ENCODE data around the gene IGFALS. TPM values are rescaled to one million over a fixed set of nuclear protein-coding genes. Genes with fewer than 3 reads are reported as not detected.

Gene IGFALS
- total and polyA plus RNA-seq, 2 of the 4 experiments (the other 2 are of a cell fraction) = not detected

DNA sequence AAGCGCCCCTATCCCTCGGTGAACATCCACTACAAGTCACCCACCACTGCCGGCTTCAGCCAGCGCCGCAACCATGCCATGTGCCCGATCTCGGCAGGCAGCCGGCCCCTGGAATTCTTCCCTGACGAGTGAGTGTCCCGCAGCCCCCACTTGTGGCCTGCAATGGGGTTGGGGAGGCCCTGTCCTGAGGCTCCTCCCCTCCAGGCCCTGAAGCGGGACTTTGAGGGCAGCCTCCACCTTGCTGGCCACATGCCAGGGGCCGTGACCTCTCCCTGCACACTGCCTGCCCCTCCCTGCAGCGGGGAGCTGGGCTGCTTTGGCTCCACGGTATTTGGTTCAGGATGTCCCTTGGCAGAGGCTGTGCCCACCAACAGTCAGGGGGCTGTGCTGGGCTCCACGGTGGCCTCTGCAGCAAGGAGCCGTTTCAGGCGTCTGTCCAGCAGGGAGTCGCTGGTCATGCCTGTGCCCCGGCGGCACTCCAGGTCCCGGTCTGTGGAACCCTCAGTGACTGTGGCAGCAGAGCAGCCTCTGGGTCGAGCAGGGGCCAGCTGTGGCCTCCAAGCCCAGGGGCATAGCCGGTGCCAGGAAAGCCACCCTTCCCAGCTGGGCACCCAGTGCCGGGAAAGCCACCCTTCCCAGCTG, 30.5 kb downstream of the IGFALS start:
- no peak overlapping the region for H2AK5ac ChIP-seq (ENCODE audit: low read depth, low read length)
- no peak for TF ChIP-seq NFE2L2 (IDR thresholded peaks at IDR 0.05; ENCODE audit: low read depth, low read length)
- TF ChIP-seq POLR2A (IDR thresholded peaks at IDR 0.05; ENCODE audit: low read depth, low read length) = no peak
- TF ChIP-seq, protein P1, sequence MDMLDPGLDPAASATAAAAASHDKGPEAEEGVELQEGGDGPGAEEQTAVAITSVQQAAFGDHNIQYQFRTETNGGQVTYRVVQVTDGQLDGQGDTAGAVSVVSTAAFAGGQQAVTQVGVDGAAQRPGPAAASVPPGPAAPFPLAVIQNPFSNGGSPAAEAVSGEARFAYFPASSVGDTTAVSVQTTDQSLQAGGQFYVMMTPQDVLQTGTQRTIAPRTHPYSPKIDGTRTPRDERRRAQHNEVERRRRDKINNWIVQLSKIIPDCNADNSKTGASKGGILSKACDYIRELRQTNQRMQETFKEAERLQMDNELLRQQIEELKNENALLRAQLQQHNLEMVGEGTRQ (IDR thresholded peaks at IDR 0.05; ENCODE audit: low read depth, low read length) = no peak
- no peak for TF ChIP-seq MXI1 (IDR thresholded peaks at IDR 0.05; ENCODE audit: borderline replicate concordance, low read depth, low read length)
- TF ChIP-seq CEBPB (IDR thresholded peaks at IDR 0.05; ENCODE audit: low read depth, low read length) = no peak
- TF ChIP-seq CHD1 (IDR thresholded peaks at IDR 0.05; ENCODE audit: low read depth, low read length) = no peak
- TF ChIP-seq RAD21 (IDR thresholded peaks at IDR 0.05; ENCODE audit: low read length) = no peak
- TF ChIP-seq FOS (IDR thresholded peaks at IDR 0.05; ENCODE audit: low read depth, low read length) = no peak
- no peak for TF ChIP-seq RCOR1 (IDR thresholded peaks at IDR 0.05; ENCODE audit: insufficient replicate concordance, low read length)
- no peak for TF ChIP-seq MAFK (IDR thresholded peaks at IDR 0.05; ENCODE audit: low read depth, low read length)
- H3K9me3 ChIP-seq (ENCODE audit: control insufficient read depth, insufficient read depth, low read length) = no peaks in the 10 kb centered on the region
- H2AFZ ChIP-seq (replicated peaks; ENCODE audit: low read length, poor library complexity) = no peak overlapping the region
- no peaks in the 10 kb centered on the region for H3K27me3 ChIP-seq (ENCODE audit: control insufficient read depth, insufficient read depth, low read length)
- H3K79me1 ChIP-seq (ENCODE audit: low read depth in 1 of 2, low read length in 2 of 2) = no peaks in the 10 kb centered on the region
- dilution Hi-C loops (cut with HindIII; ENCODE audit: low sequenced_read_pairs, unreplicated experiment) = no loop called here
- H2BK20ac ChIP-seq (ENCODE audit: low read depth, low read length) = no peak overlapping the region
- no peak overlapping the region for H3K4me2 ChIP-seq (ENCODE audit: low read depth, low read length)
- no peak overlapping the region for H3K4ac ChIP-seq (ENCODE audit: low read depth, low read length)
- H4K8ac ChIP-seq (ENCODE audit: low read depth in 2 of 2, low read length in 2 of 2) = no peak overlapping the region
- H3K9ac ChIP-seq (ENCODE audit: low read depth, low read length) = no peak overlapping the region
- H2AK9ac ChIP-seq (replicated peaks; ENCODE audit: low read depth, low read length, poor library complexity) = no peak overlapping the region
- H2BK5ac ChIP-seq (ENCODE audit: low read depth, low read length, poor library complexity, severe bottlenecking) = no peak overlapping the region
- DNase-seq (no peak), ATAC-seq (ENCODE audit: low read depth) (no peak)
- H3K4me3 ChIP-seq (ENCODE audit: insufficient read depth, low read depth, low read length) = no peak overlapping the region
- no peak overlapping the region for H3K14ac ChIP-seq (replicated peaks; ENCODE audit: low read depth, low read length)
- no peak overlapping the region for H3K56ac ChIP-seq (ENCODE audit: extremely low read depth, insufficient read depth, low read length)
- H3K23ac ChIP-seq (ENCODE audit: low read depth, low read length) = no peak overlapping the region
- WGBS, 2 experiments (ENCODE audit: extremely low coverage in 2 of 2, insufficient read length in 1 of 2) = 94% methylated on average over 6 of the region's 24 CpGs; no CpG with 5 or more reads in 1 of the 2 experiments
- no peak overlapping the region for H3K27ac ChIP-seq (ENCODE audit: insufficient read depth, low read length)
- ChIA-PET CTCF (no interaction called here), POLR2A (ENCODE audit: unreplicated experiment) (no interaction called here)
- H4K20me1 ChIP-seq (ENCODE audit: insufficient read depth, low read length) = no peaks in the 10 kb centered on the region; the same call in 1 of the 2 replicates
- H3K18ac ChIP-seq (ENCODE audit: low read depth, low read length) = no peak overlapping the region
- no peak overlapping the region for H2BK15ac ChIP-seq (ENCODE audit: low read depth, low read length)
- in situ Hi-C loops (cut with MboI; ENCODE audit: low sequenced_read_pairs) = loop anchor here (5.0 kb wide), 1 partner anchor 51 kb away; no protein-coding TSS in a partner anchor
- no peaks in the 10 kb centered on the region for H3K4me1 ChIP-seq (ENCODE audit: control insufficient read depth, insufficient read depth, low read length)
- intact Hi-C loops (cut with micrococcal nuclease) = no loop called here
- no peak overlapping the region for H2BK120ac ChIP-seq (ENCODE audit: low read depth, low read length)
- BruUV-seq (replicated peaks) = no TSS peak
- no peaks in the 10 kb centered on the region for H3K9me1 ChIP-seq (ENCODE audit: insufficient read depth, low read length)
- no peak overlapping the region for H4K5ac ChIP-seq (ENCODE audit: low read depth, low read length)
- no peak overlapping the region for H4K91ac ChIP-seq (ENCODE audit: insufficient read depth, low read depth, low read length)
- peaks cover 82% of the 10 kb centered on the region for H3K36me3 ChIP-seq (ENCODE audit: control insufficient read depth, insufficient read depth, low read length)
